H1 (cell line): Measurements from ENCODE around the gene COL27A1.

Experiments
- CHD2 ChIP-seq: IDR thresholded peaks from 2 replicates; pipeline ENCODE4 v1.6.1; 2012; ENCODE audit warnings: low read length, improper control_type of control experiment
- CTBP2 ChIP-seq: IDR thresholded peaks from 2 replicates; pipeline ENCODE4 v1.7.0; 2011; ENCODE audit warnings: borderline replicate concordance, mild to moderate bottlenecking, moderate library complexity, mixed read lengths, low read length; ENCODE audit not compliant: insufficient read depth, insufficient read length
- EP300 ChIP-seq, 2 experiments: IDR thresholded peaks; 1 replicate in 1 of 2; 2 replicates in 1 of 2; pipeline ENCODE4 v1.6.1; 2011 to 2012; ENCODE audit warnings: low read depth in 2 of 2, low read length in 2 of 2, mild to moderate bottlenecking in 2 of 2, borderline replicate concordance in 1 of 2, inconsistent platforms in 1 of 2, moderate library complexity in 1 of 2
- EZH2 ChIP-seq: fragments of 200-600 bp; sonication (generic); IDR thresholded peaks from 2 replicates; pipeline ENCODE4 v1.7.1; 2012; ENCODE audit warnings: low read depth, mild to moderate bottlenecking, moderate library complexity, low read length, inconsistent platforms; ENCODE audit not compliant: severe bottlenecking
- GABPA ChIP-seq: IDR thresholded peaks from 2 replicates; pipeline ENCODE4 v1.6.1; 2011; ENCODE audit warnings: mild to moderate bottlenecking, low read length, moderate library complexity, borderline replicate concordance; ENCODE audit not compliant: insufficient read depth
- HDAC2 ChIP-seq, 2 experiments: fragments of 300-600 bp in 1 of 2; sonication (generic) in 1 of 2; IDR thresholded peaks; 2 replicates each; pipeline ENCODE4 v1.6.1; 2011 to 2012; ENCODE audit warnings: low read depth in 2 of 2, low read length in 2 of 2, mild to moderate bottlenecking in 2 of 2, moderate library complexity in 2 of 2, borderline replicate concordance in 1 of 2, inconsistent platforms in 1 of 2
- RFX5 ChIP-seq: IDR thresholded peaks from 2 replicates; pipeline ENCODE4 v1.6.1; 2011; ENCODE audit warnings: low read depth, low read length, improper control_type of control experiment, borderline replicate concordance
- SIRT6 ChIP-seq: IDR thresholded peaks from one replicate; pipeline ENCODE4 v1.7.1; 2012; ENCODE audit warnings: low read length, inconsistent platforms
- SP4 ChIP-seq: IDR thresholded peaks from 2 replicates; pipeline ENCODE4 v1.6.1; 2012; ENCODE audit warnings: low read length, inconsistent platforms
- TAF1 ChIP-seq: IDR thresholded peaks from 2 replicates; pipeline ENCODE4 v1.6.1; 2011; ENCODE audit warnings: mild to moderate bottlenecking, low read depth, low read length
- ZNF274 ChIP-seq: IDR thresholded peaks from 2 replicates; pipeline ENCODE4 v1.7.0; 2012; ENCODE audit warnings: low read length, borderline replicate concordance; ENCODE audit errors: extremely low read depth
- TF ChIP-seq, protein P1 (sequence below), 3 experiments: IDR thresholded peaks; 1 replicate in 2 of 3; 2 replicates in 1 of 3; pipeline versions ENCODE4 v1.5.1 to v1.6.1; 2011; ENCODE audit warnings: low read length in 3 of 3, mild to moderate bottlenecking in 3 of 3, inconsistent platforms in 2 of 3, low read depth in 1 of 3, moderate library complexity in 1 of 3; ENCODE audit not compliant: insufficient read depth in 1 of 3; ENCODE audit errors: control extremely low read depth in 1 of 3
- TF ChIP-seq, protein P2 (sequence below): IDR thresholded peaks from 2 replicates; pipeline ENCODE4 v1.6.1; 2012; ENCODE audit warnings: inconsistent platforms
- TF ChIP-seq, protein P3 (sequence below): IDR thresholded peaks from 2 replicates; pipeline ENCODE4 v1.6.1; 2012; ENCODE audit warnings: low read length, inconsistent platforms

DNA sequence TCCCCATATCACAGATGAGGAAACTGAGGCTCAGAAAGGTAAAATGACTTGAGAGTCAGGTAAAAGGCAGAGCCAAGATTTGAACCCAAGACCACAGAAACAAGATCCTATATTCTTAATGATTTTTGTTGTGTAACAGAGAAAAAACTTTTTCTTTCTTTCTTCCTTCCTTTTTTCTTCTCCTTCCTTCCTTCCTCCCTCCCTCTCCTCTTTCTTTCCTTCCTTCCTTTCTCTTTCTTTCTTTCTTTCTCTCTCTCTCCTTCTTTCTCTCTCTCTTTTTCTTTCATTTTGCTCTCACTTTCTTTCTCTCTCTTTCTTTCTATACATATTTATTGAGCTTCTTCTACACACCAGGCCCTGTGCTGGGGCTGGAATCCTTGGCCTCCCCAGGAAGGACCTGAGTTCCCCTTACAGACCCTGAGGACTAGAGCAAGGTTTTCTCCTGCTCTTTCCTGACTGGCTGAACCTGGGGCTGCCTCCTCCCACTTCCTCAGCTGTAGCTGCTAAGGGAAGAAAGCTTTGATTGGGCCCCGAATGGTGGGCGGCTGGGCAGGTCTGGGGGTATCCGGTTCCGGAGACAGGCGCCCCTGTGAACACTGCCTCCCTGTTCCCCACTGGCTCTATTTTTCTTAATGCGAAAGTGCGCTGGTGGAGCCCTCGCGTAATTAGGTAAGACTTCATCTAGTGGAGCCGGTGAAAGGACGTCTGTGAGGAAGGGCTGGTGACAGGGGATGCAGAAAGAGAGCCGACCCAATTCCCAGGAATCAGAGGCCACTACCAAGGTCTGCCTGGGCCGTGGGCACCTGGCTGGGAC is 28.9 kb upstream of the COL27A1 start:
- TF ChIP-seq, protein P1, sequence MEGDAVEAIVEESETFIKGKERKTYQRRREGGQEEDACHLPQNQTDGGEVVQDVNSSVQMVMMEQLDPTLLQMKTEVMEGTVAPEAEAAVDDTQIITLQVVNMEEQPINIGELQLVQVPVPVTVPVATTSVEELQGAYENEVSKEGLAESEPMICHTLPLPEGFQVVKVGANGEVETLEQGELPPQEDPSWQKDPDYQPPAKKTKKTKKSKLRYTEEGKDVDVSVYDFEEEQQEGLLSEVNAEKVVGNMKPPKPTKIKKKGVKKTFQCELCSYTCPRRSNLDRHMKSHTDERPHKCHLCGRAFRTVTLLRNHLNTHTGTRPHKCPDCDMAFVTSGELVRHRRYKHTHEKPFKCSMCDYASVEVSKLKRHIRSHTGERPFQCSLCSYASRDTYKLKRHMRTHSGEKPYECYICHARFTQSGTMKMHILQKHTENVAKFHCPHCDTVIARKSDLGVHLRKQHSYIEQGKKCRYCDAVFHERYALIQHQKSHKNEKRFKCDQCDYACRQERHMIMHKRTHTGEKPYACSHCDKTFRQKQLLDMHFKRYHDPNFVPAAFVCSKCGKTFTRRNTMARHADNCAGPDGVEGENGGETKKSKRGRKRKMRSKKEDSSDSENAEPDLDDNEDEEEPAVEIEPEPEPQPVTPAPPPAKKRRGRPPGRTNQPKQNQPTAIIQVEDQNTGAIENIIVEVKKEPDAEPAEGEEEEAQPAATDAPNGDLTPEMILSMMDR (IDR thresholded peaks at IDR 0.05; ENCODE audit: control extremely low read depth in 1 of 3, insufficient read depth in 1 of 3, low read depth in 1 of 3, low read length in 3 of 3) = no peak
- TF ChIP-seq, protein P2, sequence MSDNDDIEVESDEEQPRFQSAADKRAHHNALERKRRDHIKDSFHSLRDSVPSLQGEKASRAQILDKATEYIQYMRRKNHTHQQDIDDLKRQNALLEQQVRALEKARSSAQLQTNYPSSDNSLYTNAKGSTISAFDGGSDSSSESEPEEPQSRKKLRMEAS = no peak
- no peak for TF ChIP-seq GABPA
- TF ChIP-seq TAF1 = no peak
- no peak for TF ChIP-seq CHD2
- TF ChIP-seq EZH2 = no peak
- TF ChIP-seq CTBP2 = no peak
- TF ChIP-seq, protein P3, sequence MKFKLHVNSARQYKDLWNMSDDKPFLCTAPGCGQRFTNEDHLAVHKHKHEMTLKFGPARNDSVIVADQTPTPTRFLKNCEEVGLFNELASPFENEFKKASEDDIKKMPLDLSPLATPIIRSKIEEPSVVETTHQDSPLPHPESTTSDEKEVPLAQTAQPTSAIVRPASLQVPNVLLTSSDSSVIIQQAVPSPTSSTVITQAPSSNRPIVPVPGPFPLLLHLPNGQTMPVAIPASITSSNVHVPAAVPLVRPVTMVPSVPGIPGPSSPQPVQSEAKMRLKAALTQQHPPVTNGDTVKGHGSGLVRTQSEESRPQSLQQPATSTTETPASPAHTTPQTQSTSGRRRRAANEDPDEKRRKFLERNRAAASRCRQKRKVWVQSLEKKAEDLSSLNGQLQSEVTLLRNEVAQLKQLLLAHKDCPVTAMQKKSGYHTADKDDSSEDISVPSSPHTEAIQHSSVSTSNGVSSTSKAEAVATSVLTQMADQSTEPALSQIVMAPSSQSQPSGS = no peak
- no peak for TF ChIP-seq SIRT6
- TF ChIP-seq RFX5 = no peak
- TF ChIP-seq ZNF274 = no peak
- TF ChIP-seq SP4 = no peak
- TF ChIP-seq EP300 (IDR thresholded peaks at IDR 0.05; ENCODE audit: borderline replicate concordance in 1 of 2, low read depth in 2 of 2, low read length in 2 of 2) = no peak
- no peak for TF ChIP-seq HDAC2 (IDR thresholded peaks at IDR 0.05; ENCODE audit: borderline replicate concordance in 1 of 2, low read depth in 2 of 2, low read length in 2 of 2)
